NCI-H146 treated with DMSO at 0.1 percent for 48 hours (cell line): Measurements from ENCODE around the gene WASF1.
"Not testable (repeated sequence)": the region's sequence is repeated elsewhere in the genome, so short reads cannot be mapped to it uniquely, and the experiment has no call there.

Experiments used
- DNase-seq: peaks from one replicate; lab custom pipeline; 2025; ENCODE audit not compliant: unreplicated experiment; lab: John Stamatoyannopoulos, UW

WASF1 gene

GRCh38 chr6:110095101-110095500 lies 84.4 kb downstream of the WASF1 start:
- DNase-seq, result no peak

- DNase-seq, result no peak
These were observed 85.5 kb downstream of the WASF1 start for GRCh38 chr6:110093981-110094380.

GRCh38 chr6:110090876-110091275 lies 88.6 kb downstream of the WASF1 start:
- DNase-seq, result no peak

- no peak for DNase-seq
These were observed 90.1 kb downstream of the WASF1 start for GRCh38 chr6:110089323-110089722.

GRCh38 chr6:110085285-110085684 lies 94.2 kb downstream of the WASF1 start:
- DNase-seq, result no peak

GRCh38 chr6:110083875-110084585 lies 95.4 kb downstream of the WASF1 start:
- no peak for DNase-seq

- DNase-seq, result no peak
These were observed 104.1 kb downstream of the WASF1 start for GRCh38 chr6:110075406-110075805.

GRCh38 chr6:110073474-110073873 lies 106.0 kb downstream of the WASF1 start:
- DNase-seq, result not testable (repeated sequence)

GRCh38 chr6:110068592-110068967 lies 110.9 kb downstream of the WASF1 start:
- DNase-seq, result no peak

GRCh38 chr6:110067837-110068591 lies 111.5 kb downstream of the WASF1 start:
- no peak for DNase-seq

GRCh38 chr6:110064744-110065524 lies 114.5 kb downstream of the WASF1 start:
- DNase-seq, result no peak

- no peak for DNase-seq
These were observed 115.7 kb downstream of the WASF1 start for GRCh38 chr6:110063594-110064263.

GRCh38 chr6:110055387-110055735 lies 124.1 kb downstream of the WASF1 start:
- DNase-seq, result peak; percentile 56

- no peak for DNase-seq
These were observed 124.6 kb downstream of the WASF1 start for GRCh38 chr6:110054664-110055386.

GRCh38 chr6:110053395-110054240 lies 125.9 kb downstream of the WASF1 start:
- peak; percentile 55 for DNase-seq

GRCh38 chr6:110050440-110050813 lies 129.0 kb downstream of the WASF1 start:
- no peak for DNase-seq
